ENCODE measurements around the gene MINAR2.

DNA sequence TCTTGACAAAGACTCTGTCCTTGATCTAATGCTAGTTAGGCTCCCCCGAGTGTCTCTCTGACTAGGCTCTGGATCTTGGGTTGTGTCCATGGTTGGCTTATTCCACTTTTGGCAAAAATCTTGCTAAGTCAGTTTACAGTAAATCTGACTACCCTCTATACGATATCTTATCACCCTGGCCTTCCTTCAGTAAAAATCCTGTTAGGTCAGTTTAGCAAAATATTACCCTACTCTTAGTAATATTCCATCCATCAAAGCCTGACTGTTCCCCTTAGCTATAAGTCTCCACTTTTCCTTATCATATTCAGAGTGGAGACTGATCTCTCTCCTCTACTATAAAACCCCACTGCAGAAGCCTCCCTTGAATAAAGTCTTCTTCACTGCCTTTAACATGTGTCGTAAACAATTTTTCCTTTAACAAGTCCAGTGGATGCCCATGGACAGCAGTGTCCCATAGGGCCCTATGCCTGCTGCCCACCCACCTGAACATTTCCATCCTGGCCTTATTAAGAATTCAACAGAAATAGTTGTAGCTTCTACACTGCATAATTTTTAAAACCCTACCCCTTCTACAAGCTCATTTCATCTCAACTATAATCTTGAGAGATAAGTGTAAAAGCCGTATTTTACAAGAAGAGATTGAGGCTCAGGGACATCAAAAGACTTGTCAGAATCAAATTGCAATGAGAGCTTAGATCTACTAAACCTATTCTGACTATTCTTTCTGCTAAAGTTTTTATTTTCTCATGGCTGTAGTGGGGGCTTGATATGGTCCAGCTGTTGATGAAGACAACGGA, 22.3 kb downstream of the MINAR2 start:
- TF ChIP-seq GATA2 (IDR thresholded peaks at IDR 0.05; ENCODE audit: low read depth, low read length): no peak
- no peak for TF ChIP-seq GATA3 (IDR thresholded peaks at IDR 0.05; ENCODE audit: low read depth, low read length)
